Measurements from ENCODE around the gene EQTN. TPM values are rescaled to one million over a fixed set of nuclear protein-coding genes. Genes with fewer than 3 reads are reported as not detected.

The EQTN gene
- total RNA-seq, 4 donors from 2014 or later: 0.45 TPM; not detected in 3

DNA sequence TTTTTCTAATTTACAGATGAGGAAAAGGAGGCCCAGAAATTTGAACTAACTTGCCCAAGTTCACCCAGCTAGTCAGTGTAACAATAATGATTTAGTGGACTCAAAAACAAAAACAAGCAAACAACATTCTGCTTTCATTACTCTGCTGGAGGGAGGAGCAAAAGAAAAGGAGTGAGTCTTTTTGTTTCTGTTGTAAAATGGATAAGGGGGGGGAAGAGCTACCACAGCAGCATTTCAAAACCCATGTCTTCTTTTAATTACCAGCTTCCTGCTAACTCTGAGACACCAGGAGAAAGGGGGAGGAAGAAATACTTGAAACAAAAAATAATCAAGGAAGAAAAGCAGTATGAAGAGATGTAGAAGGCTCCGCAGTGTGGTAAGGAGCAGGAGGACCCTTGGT is 39.2 kb upstream of the EQTN start:
- Histone ChIP-seq H3K27ac (no peak overlapping the region), H3K36me3 (no peaks in the 10 kb centered on the region), H3K4me3 (replicated peaks in 1 of 3) (no peak overlapping the region), H3K9me3 (no peaks in the 10 kb centered on the region), H3K27me3 (no peaks in the 10 kb centered on the region), H3K4me1 (peaks cover 25 to 45% of the 10 kb centered on the region in 2 donors)
- 97% methylated on average over 1 of the region's 1 CpG for WGBS, 2 donors
- TF ChIP-seq POLR2A (IDR thresholded peaks at IDR 0.05): no peak
- TF ChIP-seq, protein P1, sequence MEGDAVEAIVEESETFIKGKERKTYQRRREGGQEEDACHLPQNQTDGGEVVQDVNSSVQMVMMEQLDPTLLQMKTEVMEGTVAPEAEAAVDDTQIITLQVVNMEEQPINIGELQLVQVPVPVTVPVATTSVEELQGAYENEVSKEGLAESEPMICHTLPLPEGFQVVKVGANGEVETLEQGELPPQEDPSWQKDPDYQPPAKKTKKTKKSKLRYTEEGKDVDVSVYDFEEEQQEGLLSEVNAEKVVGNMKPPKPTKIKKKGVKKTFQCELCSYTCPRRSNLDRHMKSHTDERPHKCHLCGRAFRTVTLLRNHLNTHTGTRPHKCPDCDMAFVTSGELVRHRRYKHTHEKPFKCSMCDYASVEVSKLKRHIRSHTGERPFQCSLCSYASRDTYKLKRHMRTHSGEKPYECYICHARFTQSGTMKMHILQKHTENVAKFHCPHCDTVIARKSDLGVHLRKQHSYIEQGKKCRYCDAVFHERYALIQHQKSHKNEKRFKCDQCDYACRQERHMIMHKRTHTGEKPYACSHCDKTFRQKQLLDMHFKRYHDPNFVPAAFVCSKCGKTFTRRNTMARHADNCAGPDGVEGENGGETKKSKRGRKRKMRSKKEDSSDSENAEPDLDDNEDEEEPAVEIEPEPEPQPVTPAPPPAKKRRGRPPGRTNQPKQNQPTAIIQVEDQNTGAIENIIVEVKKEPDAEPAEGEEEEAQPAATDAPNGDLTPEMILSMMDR (IDR thresholded peaks at IDR 0.05): no peak
- intact Hi-C loops (cut with DNase I): no loop called here
- no peak for DNase-seq

DNA sequence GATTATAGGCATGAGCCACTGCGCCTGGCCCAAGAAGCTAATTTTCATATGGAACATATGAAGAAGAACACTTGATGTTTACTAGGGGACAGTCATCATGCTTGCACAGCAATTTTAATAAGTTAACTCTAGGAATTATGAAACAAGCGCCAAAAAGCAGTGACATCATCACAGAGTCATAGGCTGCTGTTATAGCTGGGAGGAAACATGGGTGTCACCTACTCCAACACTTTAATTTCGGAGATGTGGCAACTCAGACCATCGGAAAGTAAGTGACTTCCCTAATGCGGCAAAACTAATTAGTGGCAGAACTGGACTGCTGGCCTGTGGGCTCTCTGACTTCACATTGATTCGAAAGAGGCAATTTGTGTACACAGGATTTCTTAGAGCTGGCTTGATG is 38.1 kb upstream of the EQTN start:
- no peaks in the 10 kb centered on the region for H3K9me3 ChIP-seq
- no peak overlapping the region for H3K27ac ChIP-seq
- DNase-seq: no peak
- intact Hi-C loops (cut with DNase I): no loop called here
- H3K4me1 ChIP-seq: peaks cover 19 to 34% of the 10 kb centered on the region in 2 donors
- H3K27me3 ChIP-seq: no peaks in the 10 kb centered on the region
- no peaks in the 10 kb centered on the region for H3K36me3 ChIP-seq
- TF ChIP-seq, protein P1 (IDR thresholded peaks at IDR 0.05): no peak
- no peak for TF ChIP-seq POLR2A (IDR thresholded peaks at IDR 0.05)
- 91 to 95% methylated on average over 6 of the region's 6 CpGs for WGBS, 2 donors
- H3K4me3 ChIP-seq (replicated peaks in 1 of 3): no peak overlapping the region

DNA sequence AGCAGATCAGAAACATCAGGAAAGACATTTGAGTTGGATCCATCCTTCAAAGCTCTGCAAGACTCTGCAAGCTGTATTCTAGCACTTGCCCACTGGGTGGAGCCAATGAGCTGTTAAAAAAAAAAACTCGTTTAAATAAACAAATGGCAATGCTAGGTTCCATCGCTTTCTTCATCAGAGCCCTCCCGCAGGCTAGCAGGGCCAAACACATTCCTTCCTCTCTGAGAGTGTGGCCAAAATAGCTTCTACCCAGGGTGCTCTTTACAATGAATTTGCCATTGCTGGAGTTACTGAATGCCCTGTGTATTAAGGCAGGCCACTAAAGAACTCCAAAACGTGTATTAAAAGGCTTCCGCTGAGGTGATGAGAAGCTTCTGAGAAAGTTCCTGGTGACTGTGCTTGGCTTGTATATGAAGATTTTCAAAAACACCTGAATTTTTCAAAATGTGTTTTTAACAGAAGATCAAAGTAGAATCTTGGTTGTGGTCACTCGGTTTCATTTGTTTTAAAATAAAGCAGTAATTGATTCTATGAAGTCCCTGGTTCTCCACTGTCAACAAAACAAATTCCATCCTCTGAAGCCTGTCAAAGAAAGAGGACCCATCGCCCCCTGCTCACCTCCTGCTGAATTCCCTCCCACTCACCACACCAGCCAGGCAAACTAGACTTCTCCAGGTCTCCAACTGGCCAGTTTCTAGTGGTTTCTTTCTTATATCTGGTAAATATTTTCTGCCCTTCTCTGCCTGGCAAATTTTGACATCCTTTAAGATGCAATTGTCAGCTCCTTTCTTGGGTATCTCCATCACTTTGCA is 36.5 kb upstream of the EQTN start:
- 32 to 40% methylated on average over 7 of the region's 7 CpGs for WGBS, 2 donors
- Histone ChIP-seq H3K36me3 (no peaks in the 10 kb centered on the region), H3K27ac (peak overlapping the region in 1 of 3 donors; percentile 3), H3K27me3 (no peaks in the 10 kb centered on the region), H3K9me3 (no peaks in the 10 kb centered on the region), H3K4me1 (peaks cover 7 to 19% of the 10 kb centered on the region in 2 donors), H3K4me3 (replicated peaks in 1 of 3) (no peak overlapping the region)
- TF ChIP-seq, protein P1 (IDR thresholded peaks at IDR 0.05): peak; percentile 61 to 95 (median 85)
- no peak for TF ChIP-seq POLR2A (IDR thresholded peaks at IDR 0.05)
- intact Hi-C loops (cut with DNase I): loop anchor here (5.0 kb wide), 1 partner anchor 194 kb away; the partner anchor contains the start of gene MOB3B
- peak; percentile 70 to 71 for DNase-seq

DNA sequence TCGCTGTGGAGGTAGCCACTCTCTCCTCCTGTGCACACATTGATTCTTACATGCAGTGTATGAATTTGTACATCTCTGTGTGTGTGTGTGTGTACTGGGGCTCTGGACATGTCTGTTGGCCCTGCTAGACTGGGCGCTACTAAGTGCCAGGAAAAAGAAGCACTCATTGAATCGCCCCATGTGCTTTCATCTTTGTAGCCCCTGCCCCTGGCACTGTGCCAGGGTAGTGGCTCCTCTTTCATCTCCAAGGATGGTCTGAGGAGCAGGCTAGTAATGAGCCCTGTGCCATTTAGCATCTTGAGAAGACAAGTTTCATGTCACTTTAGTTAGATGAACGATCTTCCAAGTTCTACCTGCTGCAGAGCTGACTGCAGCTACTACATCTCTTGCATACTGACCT is 34.4 kb upstream of the EQTN start:
- no peaks in the 10 kb centered on the region for H3K27me3 ChIP-seq
- no peaks in the 10 kb centered on the region for H3K36me3 ChIP-seq
- TF ChIP-seq, protein P1 (IDR thresholded peaks at IDR 0.05): no peak
- no peak for TF ChIP-seq POLR2A (IDR thresholded peaks at IDR 0.05)
- H3K4me3 ChIP-seq (replicated peaks in 1 of 3): no peak overlapping the region
- intact Hi-C loops (cut with DNase I): loop anchor here (2.0 to 5.0 kb wide), 2 partner anchors 196 to 221 kb away; partner anchors contain the start of gene MOB3B
- no peak for DNase-seq
- 83 to 87% methylated on average over 4 of the region's 4 CpGs for WGBS, 2 donors
- H3K4me1 ChIP-seq: peaks cover 0 to 7% of the 10 kb centered on the region in 2 donors
- no peak overlapping the region for H3K27ac ChIP-seq
- H3K9me3 ChIP-seq: no peaks in the 10 kb centered on the region

DNA sequence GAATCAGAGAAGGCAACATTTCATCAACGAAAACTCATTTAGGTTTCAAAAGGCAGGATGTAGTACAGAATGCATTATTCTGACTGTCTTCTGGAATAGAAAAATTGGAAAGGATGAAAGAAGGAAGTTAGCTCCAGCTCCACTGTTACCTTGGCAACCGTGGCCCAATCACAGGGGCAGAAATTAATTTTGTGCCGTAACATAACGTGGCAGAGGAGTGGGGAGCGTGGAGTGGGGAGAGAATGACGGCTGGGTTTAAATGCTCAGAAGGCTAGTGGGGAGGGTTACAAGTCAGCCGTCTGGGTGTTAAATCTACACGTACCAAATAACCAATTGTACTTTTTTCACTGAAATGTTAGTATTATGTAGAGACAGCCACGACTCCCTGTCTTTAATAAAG is 32.3 kb upstream of the EQTN start:
- WGBS, 2 donors: 87 to 89% methylated on average over 9 of the region's 9 CpGs
- TF ChIP-seq POLR2A (IDR thresholded peaks at IDR 0.05): no peak
- TF ChIP-seq, protein P1 (IDR thresholded peaks at IDR 0.05): no peak
- DNase-seq: no peak
- Histone ChIP-seq H3K4me3 (replicated peaks in 1 of 3) (no peak overlapping the region), H3K27me3 (no peaks in the 10 kb centered on the region), H3K36me3 (no peaks in the 10 kb centered on the region), H3K4me1 (peaks cover 0 to 7% of the 10 kb centered on the region in 2 donors), H3K27ac (no peak overlapping the region), H3K9me3 (no peaks in the 10 kb centered on the region)
- intact Hi-C loops (cut with DNase I): no loop called here
